ENCODE measurements around the gene RPS6KA2.

The RPS6KA2 gene

GRCh38 chr6:166670894-166671293 lies 43.8 kb upstream of the RPS6KA2 start:
- H3K4me3 ChIP-seq (replicated peaks; ENCODE audit: insufficient read depth, low read length): no peak overlapping the region
- no peak overlapping the region for H3K27ac ChIP-seq (replicated peaks)
- TF ChIP-seq CTCF (IDR thresholded peaks at IDR 0.05; ENCODE audit: insufficient read depth, low read length) (no peak), SPI1 (IDR thresholded peaks at IDR 0.05; ENCODE audit: borderline replicate concordance, low read depth) (no peak), POLR2AphosphoS5 (IDR thresholded peaks at IDR 0.05; ENCODE audit: low read depth) (no peak), GABPA (IDR thresholded peaks at IDR 0.05; ENCODE audit: low read depth) (no peak)
- TF ChIP-seq, protein P1, sequence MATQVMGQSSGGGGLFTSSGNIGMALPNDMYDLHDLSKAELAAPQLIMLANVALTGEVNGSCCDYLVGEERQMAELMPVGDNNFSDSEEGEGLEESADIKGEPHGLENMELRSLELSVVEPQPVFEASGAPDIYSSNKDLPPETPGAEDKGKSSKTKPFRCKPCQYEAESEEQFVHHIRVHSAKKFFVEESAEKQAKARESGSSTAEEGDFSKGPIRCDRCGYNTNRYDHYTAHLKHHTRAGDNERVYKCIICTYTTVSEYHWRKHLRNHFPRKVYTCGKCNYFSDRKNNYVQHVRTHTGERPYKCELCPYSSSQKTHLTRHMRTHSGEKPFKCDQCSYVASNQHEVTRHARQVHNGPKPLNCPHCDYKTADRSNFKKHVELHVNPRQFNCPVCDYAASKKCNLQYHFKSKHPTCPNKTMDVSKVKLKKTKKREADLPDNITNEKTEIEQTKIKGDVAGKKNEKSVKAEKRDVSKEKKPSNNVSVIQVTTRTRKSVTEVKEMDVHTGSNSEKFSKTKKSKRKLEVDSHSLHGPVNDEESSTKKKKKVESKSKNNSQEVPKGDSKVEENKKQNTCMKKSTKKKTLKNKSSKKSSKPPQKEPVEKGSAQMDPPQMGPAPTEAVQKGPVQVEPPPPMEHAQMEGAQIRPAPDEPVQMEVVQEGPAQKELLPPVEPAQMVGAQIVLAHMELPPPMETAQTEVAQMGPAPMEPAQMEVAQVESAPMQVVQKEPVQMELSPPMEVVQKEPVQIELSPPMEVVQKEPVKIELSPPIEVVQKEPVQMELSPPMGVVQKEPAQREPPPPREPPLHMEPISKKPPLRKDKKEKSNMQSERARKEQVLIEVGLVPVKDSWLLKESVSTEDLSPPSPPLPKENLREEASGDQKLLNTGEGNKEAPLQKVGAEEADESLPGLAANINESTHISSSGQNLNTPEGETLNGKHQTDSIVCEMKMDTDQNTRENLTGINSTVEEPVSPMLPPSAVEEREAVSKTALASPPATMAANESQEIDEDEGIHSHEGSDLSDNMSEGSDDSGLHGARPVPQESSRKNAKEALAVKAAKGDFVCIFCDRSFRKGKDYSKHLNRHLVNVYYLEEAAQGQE (IDR thresholded peaks at IDR 0.05; ENCODE audit: insufficient replicate concordance, low read depth): no peak
- DNase-seq (ENCODE audit: low read depth in 1 of 2, low spot score in 1 of 2): no peak
- no peaks in the 10 kb centered on the region for H3K27me3 ChIP-seq (ENCODE audit: insufficient read depth, poor library complexity, severe bottlenecking)

DNA sequence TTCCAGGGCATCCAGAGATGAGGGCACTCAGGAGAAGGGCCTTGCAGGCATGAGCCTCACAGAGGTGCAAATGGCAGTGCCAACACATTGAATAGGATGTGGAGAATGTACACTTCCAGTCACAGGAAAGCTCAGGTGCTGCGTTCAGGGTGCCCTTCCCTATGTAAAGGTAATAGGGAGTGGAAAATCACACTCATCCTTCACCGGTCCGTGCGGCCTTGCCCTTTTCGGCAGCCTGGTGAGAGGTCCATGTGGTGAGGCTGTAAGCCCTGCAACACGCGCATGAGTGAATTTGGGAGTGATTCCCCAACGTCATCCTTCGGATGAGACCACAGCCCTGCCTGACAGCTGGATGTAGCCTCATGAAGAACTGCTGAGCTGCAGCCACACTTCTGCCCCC lies 43.0 kb upstream of the RPS6KA2 start:
- no peak for DNase-seq (ENCODE audit: low read depth in 1 of 2, low spot score in 1 of 2)
- H3K4me3 ChIP-seq (replicated peaks; ENCODE audit: insufficient read depth, low read length): no peak overlapping the region

GRCh38 chr6:166667796-166668610 lies 41.0 kb upstream of the RPS6KA2 start:
- DNase-seq (ENCODE audit: low read depth in 1 of 2, low spot score in 1 of 2): no peak
- Histone ChIP-seq H3K4me3 (replicated peaks; ENCODE audit: insufficient read depth, low read length) (no peak overlapping the region), H3K27ac (replicated peaks) (no peak overlapping the region), H3K27me3 (ENCODE audit: insufficient read depth, poor library complexity, severe bottlenecking) (no peaks in the 10 kb centered on the region)
- TF ChIP-seq GABPA (IDR thresholded peaks at IDR 0.05; ENCODE audit: low read depth) (no peak), CTCF (IDR thresholded peaks at IDR 0.05; ENCODE audit: insufficient read depth, low read length) (no peak), POLR2AphosphoS5 (IDR thresholded peaks at IDR 0.05; ENCODE audit: low read depth) (no peak), SPI1 (IDR thresholded peaks at IDR 0.05; ENCODE audit: borderline replicate concordance, low read depth) (no peak)
- TF ChIP-seq, protein P1 (IDR thresholded peaks at IDR 0.05; ENCODE audit: insufficient replicate concordance, low read depth): no peak

More for the DNA sequence above, 43.0 kb upstream of the RPS6KA2 start:
- Histone ChIP-seq H3K27me3 (ENCODE audit: insufficient read depth, poor library complexity, severe bottlenecking) (no peaks in the 10 kb centered on the region), H3K27ac (replicated peaks) (no peak overlapping the region)
- no peak for TF ChIP-seq GABPA (IDR thresholded peaks at IDR 0.05; ENCODE audit: low read depth)
- TF ChIP-seq SPI1 (IDR thresholded peaks at IDR 0.05; ENCODE audit: borderline replicate concordance, low read depth): no peak
- TF ChIP-seq POLR2AphosphoS5 (IDR thresholded peaks at IDR 0.05; ENCODE audit: low read depth): no peak
- TF ChIP-seq, protein P1 (IDR thresholded peaks at IDR 0.05; ENCODE audit: insufficient replicate concordance, low read depth): no peak
- TF ChIP-seq CTCF (IDR thresholded peaks at IDR 0.05; ENCODE audit: insufficient read depth, low read length): no peak

Data from HL-60 (cell line).